Erythroblast (primary cell): ENCODE data around the gene KRTAP10-1.

Experiments used
- DNase-seq, 2 experiments: peaks; one replicate each; lab custom pipeline; 2025; lab: John Stamatoyannopoulos, UW
- GATA1 ChIP-seq: IDR thresholded peaks from 2 replicates; pipeline ENCODE4 v1.6.1; 2011; ENCODE audit warnings: low read depth, mild to moderate bottlenecking, control low read depth, low read length, moderate library complexity
- POLR2A ChIP-seq: IDR thresholded peaks from 2 replicates; pipeline ENCODE4 v1.6.1; 2011; ENCODE audit warnings: mild to moderate bottlenecking, low read length

KRTAP10-1 gene

DNA sequence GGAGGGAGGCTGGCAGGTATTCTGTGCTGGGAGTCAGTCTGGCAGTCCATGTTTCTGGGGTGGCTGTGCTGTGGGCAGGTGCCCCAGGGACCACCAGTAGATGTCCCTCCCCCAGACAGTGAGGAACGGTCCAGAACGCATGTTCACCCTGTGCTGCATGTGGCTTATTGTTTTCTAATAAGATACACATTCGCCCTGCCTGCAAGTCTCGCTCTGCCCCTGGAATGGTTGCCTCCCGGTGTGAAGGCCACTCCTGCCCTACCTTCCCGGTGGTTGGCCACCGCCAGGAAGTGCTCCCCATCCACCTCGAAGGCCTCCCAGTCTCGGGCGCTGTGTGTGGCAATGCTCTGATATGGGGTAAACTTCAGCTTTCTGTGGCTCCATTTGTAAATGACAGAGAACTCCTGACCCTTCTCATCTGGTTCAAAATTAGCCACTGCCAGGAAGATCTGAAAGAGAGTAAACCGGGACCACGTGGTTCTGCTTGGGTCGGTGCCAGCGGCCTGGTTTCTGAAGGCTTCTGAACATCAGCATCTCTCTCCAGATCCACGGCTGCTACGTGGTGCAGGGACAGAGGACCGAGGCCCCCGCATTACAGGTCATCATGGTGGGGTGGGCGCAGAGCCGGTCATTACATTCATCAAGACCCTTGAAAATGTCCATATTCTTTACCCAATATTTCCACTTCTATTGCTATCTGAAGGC is 14.5 kb downstream of the KRTAP10-1 start:
- DNase-seq, result no peak
- TF ChIP-seq GATA1, result no peak
- TF ChIP-seq POLR2A, result no peak

DNA sequence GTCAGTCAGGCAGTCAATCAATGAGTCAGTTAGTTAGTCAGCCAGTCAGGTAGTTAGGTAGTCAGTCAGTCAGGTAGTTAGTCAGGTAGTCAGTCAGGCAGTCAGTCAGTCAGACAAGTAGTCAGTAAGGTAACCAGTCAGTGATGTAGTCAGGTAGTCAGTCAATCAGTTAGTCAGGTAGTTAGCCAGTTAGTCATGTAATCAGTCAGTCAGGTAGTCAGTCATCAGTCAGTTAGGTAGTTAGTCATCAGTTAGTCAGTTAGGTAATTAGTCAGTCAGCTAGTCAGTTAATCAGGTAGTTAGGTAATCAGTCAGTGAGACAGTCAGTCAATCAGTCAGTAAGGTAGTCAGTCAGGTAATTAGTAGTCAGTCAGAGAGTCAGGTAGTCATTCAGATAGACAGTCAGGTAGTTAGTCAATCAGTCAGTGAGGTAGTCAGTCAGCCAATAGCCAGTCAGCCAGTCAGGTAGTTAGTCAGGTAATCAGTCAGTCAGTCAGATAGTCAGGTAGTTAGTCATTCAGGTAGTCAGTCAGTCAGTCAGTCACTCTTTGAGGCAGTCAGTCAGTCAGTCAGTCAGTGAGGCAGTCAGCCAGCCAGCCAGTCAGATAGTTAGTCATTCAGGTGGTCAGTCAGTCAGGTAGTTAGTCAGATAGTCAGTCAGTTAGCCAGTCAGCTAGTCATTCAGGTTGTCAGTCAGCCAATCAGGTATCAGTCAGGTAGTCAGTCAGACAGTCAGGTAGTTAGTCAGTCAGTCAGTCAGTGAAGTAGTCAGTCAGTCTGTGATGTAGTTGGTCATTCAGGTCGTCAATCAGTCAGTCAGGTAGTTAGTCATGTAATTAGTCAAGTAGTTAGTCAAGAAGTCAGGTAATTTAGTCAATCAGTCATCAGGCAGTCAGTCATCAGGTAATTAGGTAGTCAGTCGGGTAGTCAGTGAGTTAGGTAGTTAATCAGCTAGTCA is 15.3 kb downstream of the KRTAP10-1 start:
- DNase-seq, result no peak
- no peak for TF ChIP-seq GATA1
- no peak for TF ChIP-seq POLR2A

GRCh38 chr21:44523567-44524413 is 16.2 kb downstream of the KRTAP10-1 start:
- DNase-seq, result no peak
- TF ChIP-seq GATA1 (no peak), POLR2A (no peak)

- no peak for DNase-seq
- TF ChIP-seq POLR2A (no peak), GATA1 (no peak)
Measured at GRCh38 chr21:44522753-44523204, 17.2 kb downstream of the KRTAP10-1 start.

GRCh38 chr21:44521928-44522752 is 17.9 kb downstream of the KRTAP10-1 start:
- no peak for DNase-seq
- TF ChIP-seq POLR2A (no peak), GATA1 (no peak)

DNA sequence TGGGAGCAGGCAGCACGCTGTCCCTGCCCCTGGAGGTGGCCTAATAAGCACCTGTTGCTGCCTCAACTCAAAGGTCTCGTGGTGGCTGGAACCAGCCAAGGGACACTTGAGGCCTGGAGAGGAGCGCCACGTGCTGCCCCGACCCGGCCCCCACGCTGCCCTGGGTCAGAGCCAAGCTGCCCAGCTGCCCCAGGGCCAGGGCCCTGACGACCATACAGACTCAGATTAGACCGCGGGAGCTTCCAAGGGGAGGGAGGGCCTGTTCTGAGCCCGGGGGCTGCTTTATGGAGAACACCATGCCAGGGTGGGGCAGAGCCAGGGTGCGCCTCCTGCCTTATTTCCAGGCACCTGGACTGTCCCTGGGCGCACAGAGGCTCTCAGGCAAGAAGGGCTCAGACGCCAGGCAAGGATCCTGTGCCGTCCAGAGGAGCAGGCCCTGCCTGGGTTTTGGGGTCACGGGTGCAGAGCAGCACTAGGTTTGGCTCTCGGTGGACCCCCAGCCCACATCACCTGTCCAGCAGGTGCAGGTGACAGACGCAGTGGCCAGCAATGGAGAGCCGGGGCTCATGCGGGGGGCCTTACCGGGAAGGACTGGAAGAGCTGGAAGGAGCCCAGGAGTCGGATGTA is 18.6 kb downstream of the KRTAP10-1 start:
- no peak for DNase-seq
- TF ChIP-seq GATA1 (no peak), POLR2A (no peak)

DNA sequence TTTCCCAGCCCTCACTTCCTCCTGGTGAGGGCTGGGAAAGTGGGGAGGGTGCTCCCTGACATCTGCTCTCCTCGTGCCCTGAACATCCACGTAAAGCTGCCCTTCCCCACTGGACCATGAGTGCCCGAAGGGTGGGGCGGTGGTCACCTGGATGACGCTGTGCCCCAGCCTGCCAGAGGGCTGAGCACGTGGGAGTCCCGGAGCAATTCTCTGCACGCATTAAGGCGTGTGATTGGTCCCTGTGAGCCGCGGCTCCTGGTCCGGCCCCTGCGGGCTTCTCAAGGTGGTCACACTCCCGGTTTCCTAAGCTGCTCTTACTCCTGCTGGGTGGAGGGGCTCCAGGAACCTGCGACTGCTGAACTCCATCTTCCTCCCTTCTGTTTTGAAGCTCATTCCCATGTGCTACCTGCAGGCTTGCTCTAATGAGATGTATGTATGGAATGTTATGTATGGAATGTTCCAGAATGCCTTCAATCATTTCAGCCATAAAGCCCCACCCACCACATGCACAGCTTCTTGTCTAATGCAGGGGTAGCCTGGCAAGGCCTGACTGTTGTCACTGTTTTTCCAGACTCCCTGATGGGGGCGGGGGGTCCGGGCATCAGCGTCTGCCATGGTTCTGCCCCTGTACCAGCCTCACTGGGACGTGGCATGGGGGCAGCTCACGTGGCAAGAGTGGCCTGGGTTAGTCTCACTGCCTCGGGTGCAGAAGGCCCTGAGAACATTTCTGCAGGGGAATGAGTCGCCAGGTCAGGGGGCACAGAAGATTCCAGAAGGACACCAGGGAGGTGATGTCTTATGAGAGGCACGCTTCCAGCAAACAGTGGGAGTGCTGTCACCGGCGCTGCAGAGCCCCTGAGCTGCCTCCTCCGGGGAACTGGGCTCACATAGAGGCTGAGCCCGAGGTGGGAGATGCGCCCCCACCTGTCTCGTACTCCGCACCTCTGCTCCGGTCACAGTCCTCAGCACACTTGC is 19.4 kb downstream of the KRTAP10-1 start:
- TF ChIP-seq GATA1 (no peak), POLR2A (no peak)
- DNase-seq, result no peak

DNA sequence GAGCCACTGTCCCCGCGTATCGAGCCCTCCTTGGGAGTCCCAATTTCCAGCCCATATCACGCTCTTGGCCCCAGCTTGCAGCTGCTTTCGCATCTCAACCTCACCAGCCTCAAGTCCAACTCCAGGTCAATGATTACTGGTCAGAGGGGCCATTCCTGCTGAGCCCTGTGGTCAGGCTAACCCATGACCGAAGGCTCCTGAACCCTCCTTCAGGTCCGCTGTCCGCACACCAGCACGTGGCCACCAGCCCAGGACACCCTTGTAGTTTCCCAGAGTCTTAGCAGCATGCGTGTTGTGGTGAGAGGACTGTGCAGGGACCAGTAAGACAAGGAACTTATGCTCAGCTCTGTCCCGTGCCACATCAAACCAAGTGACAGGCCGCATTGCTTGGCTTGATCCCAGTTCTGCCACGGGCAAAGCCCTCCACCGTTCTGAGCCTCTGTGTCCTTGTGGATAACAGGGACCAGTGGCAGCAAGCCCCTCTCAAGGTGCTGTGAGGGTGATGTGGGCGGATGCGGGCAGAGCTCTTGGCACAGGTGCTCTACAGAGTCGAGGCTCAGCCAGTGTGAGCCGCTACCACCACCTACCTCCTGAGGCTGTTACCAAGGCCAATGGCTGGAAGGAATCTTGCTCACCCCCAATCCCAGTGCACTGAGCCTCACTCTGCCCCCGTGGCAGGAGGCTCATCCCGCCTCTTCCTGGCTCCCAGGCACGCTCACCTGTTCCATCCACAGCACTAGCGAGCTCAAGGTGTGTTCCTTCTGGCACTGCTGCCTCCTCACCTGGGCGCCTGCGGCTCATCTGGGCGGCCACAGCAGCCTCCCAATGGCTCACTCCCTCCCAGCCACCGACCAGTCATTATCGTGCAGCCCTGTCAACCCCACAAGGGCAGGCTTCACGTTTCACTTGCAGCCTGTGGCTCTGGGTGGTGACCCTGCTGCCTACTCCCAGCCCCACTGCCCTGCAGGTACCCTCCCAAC is 20.4 kb downstream of the KRTAP10-1 start:
- no peak for DNase-seq
- TF ChIP-seq POLR2A (no peak), GATA1 (no peak)

GRCh38 chr21:44518686-44519085 is 21.3 kb downstream of the KRTAP10-1 start:
- no peak for DNase-seq
- TF ChIP-seq GATA1 (no peak), POLR2A (no peak)
